Panc1 (cell line): ENCODE results near the gene CREB1. TPM values are rescaled to one million over a fixed set of nuclear protein-coding genes. Genes with fewer than 3 reads are reported as not detected.

Experiments
- ATAC-seq: fragments of 200-7000 bp; cut with Tn5 transposase; 2 replicates; pipeline ENCODE4 v1.9.1; 2020; ENCODE audit warnings: mild to moderate bottlenecking, moderate library complexity
- BruUV-seq: library from RNA; stranded (reverse); fragments of 400-500 nt; replicated peaks from 2 replicates; lab custom pipeline; 2021; lab: Mats Ljungman, UMichigan
- CTCF ChIA-PET: fragments of 300-600 bp; sonication (Branson Sonifier 250); formaldehyde crosslinking; loops from one replicate; lab custom pipeline; 2022; ENCODE audit warnings: antibody characterized with exemption; lab: Charles Lee
- POLR2A ChIA-PET: fragments of 300-600 bp; sonication (Branson Sonifier 250); formaldehyde crosslinking; loops from one replicate; lab custom pipeline; 2022; ENCODE audit warnings: antibody characterized with exemption; lab: Charles Lee
- DNase-seq: peaks from one replicate; pipeline ENCODE4 v3.0.0-alpha.2; 2010; ENCODE audit warnings: low read depth, low spot score
- H3K27ac ChIP-seq: 2 replicates; pipeline ENCODE4 v1.5.1; 2011; ENCODE audit warnings: mild to moderate bottlenecking, low read length, inconsistent platforms
- H3K27me3 ChIP-seq: fragments of 200-500 bp; sonication (Bioruptor generic); 2 replicates; pipeline ENCODE4 v1.6.0; 2014; ENCODE audit warnings: low read length, inconsistent platforms; ENCODE audit not compliant: control insufficient read depth, insufficient read depth
- H3K36me3 ChIP-seq: fragments of 200-500 bp; sonication (Bioruptor generic); 2 replicates; pipeline ENCODE4 v1.5.1; 2014; ENCODE audit warnings: inconsistent platforms, mild to moderate bottlenecking, low read length, moderate library complexity; ENCODE audit not compliant: control insufficient read depth, insufficient read depth
- H3K4me1 ChIP-seq: 2 replicates; pipeline ENCODE4 v1.5.1; 2011; ENCODE audit warnings: inconsistent platforms, mild to moderate bottlenecking, low read length, moderate library complexity; ENCODE audit not compliant: control insufficient read depth, insufficient read depth
- H3K4me3 ChIP-seq, 2 experiments: 2 replicates each; pipeline ENCODE4 v1.5.1; 2011 to 2012; ENCODE audit warnings: low read depth in 2 of 2, low read length in 2 of 2, mild to moderate bottlenecking in 2 of 2, inconsistent platforms in 1 of 2, moderate library complexity in 1 of 2
- H3K9me3 ChIP-seq: fragments of 200-500 bp; sonication (Bioruptor generic); 2 replicates; pipeline ENCODE4 v1.5.1; 2014; ENCODE audit warnings: low read depth, mild to moderate bottlenecking, inconsistent platforms, low read length, moderate library complexity; ENCODE audit not compliant: control insufficient read depth, insufficient read depth
- CTCF ChIP-seq: fragments of 450-650 bp; IDR thresholded peaks from 2 replicates; pipeline ENCODE4 v1.5.1; 2017; ENCODE audit warnings: mild to moderate bottlenecking
- POLR2AphosphoS5 ChIP-seq: IDR thresholded peaks from 2 replicates; pipeline ENCODE4 v1.6.1; 2012; ENCODE audit warnings: mild to moderate bottlenecking, low read depth, low read length, moderate library complexity
- REST ChIP-seq, 2 experiments: IDR thresholded peaks; 2 replicates each; pipeline ENCODE4 v1.6.1; 2011 to 2012; ENCODE audit warnings: low read depth in 2 of 2, control low read depth in 1 of 2, low read length in 1 of 2, mild to moderate bottlenecking in 1 of 2, moderate library complexity in 1 of 2; ENCODE audit not compliant: insufficient read depth in 1 of 2
- SIN3A ChIP-seq: IDR thresholded peaks from 2 replicates; pipeline ENCODE4 v1.6.1; 2012; ENCODE audit warnings: low read depth, mild to moderate bottlenecking, low read length, moderate library complexity, borderline replicate concordance; ENCODE audit not compliant: insufficient read depth
- TCF7L2 ChIP-seq: IDR thresholded peaks from 2 replicates; pipeline ENCODE4 v1.6.1; 2011; ENCODE audit warnings: mild to moderate bottlenecking, low read depth, low read length, inconsistent platforms
- in situ Hi-C: cut with HindIII; loops from 2 replicates; pipeline ENCODE4 v1.10.0; 2016; ENCODE audit warnings: low sequenced_read_pairs, low pct_unique_long_range_greater_than_20kb
- intact Hi-C: fragments of 100-400 bp; cut with micrococcal nuclease; formaldehyde crosslinking; loops from one replicate; pipeline ENCODE4 v1.10.0; 2022; ENCODE audit not compliant: unreplicated experiment
- total RNA-seq: library from RNA; stranded (reverse); gene quantifications from one replicate; pipeline ENCODE4 v1.2.1, GENCODE V29; 2021; ENCODE audit not compliant: unreplicated experiment

CREB1 gene
- total RNA-seq, 1 experiment from 2014 or later, result 31.1 TPM

GRCh38 chr2:207490441-207490840 lies 39.3 kb upstream of the CREB1 start:
- in situ Hi-C loops (no loop called here), intact Hi-C loops (no loop called here)
- DNase-seq, result no peak
- Histone ChIP-seq H3K27me3 (no peaks in the 10 kb centered on the region), H3K4me3 (no peak overlapping the region), H3K36me3 (no peaks in the 10 kb centered on the region), H3K9me3 (no peaks in the 10 kb centered on the region), H3K27ac (no peak overlapping the region), H3K4me1 (no peaks in the 10 kb centered on the region)
- CTCF ChIA-PET, result no interaction called here
- BruUV-seq, result no TSS peak
- no peak for ATAC-seq
- POLR2A ChIA-PET, result no interaction called here
- TF ChIP-seq SIN3A (no peak), REST (IDR thresholded peaks at IDR 0.05; ENCODE audit: insufficient read depth in 1 of 2, low read depth in 2 of 2, low read length in 1 of 2) (no peak), TCF7L2 (no peak), CTCF (no peak), POLR2AphosphoS5 (no peak)

- POLR2A ChIA-PET, result no interaction called here
- no TSS peak for BruUV-seq
- Histone ChIP-seq H3K36me3 (no peaks in the 10 kb centered on the region), H3K4me3 (no peak overlapping the region), H3K27ac (no peak overlapping the region), H3K27me3 (no peaks in the 10 kb centered on the region), H3K9me3 (no peaks in the 10 kb centered on the region), H3K4me1 (no peaks in the 10 kb centered on the region)
- CTCF ChIA-PET, result no interaction called here
- intact Hi-C loops (no loop called here), in situ Hi-C loops (no loop called here)
- ATAC-seq, result no peak
- DNase-seq, result no peak
- TF ChIP-seq REST (IDR thresholded peaks at IDR 0.05; ENCODE audit: insufficient read depth in 1 of 2, low read depth in 2 of 2, low read length in 1 of 2) (no peak), POLR2AphosphoS5 (no peak), TCF7L2 (no peak), SIN3A (no peak), CTCF (no peak)
These were observed 38.7 kb upstream of the CREB1 start for GRCh38 chr2:207491086-207491485.
